HepG2 (cell line): ENCODE measurements around the gene TMCC2. TPM values are rescaled to one million over a fixed set of nuclear protein-coding genes. Genes with fewer than 3 reads are reported as not detected.
A peak's percentile ranks its signal among the peaks of the same experiment; 100 is the strongest.

Experiments used
- ATAC-seq: fragments of 200-7000 bp; cut with Tn5 transposase; 3 replicates; pipeline ENCODE4 v1.9.1; 2020; ENCODE audit warnings: mild to moderate bottlenecking, moderate library complexity
- BruUV-seq: library from RNA; stranded (reverse); fragments of 400-500 nt; replicated peaks from 2 replicates; lab custom pipeline; 2021; lab: Mats Ljungman, UMichigan
- CTCF ChIA-PET: fragments of 300-600 bp; formaldehyde crosslinking; extraction: SDS; loops from one replicate; lab custom pipeline; 2021; ENCODE audit warnings: low total read pairs, inconsistent platforms, low intra/inter-chr PET ratio; lab: Yijun Ruan, JAX
- POLR2A ChIA-PET: fragments of 350-600 bp; sonication (Branson Sonifier 250); formaldehyde crosslinking; loops from one replicate; lab custom pipeline; 2020; ENCODE audit warnings: antibody characterized with exemption, inconsistent platforms; lab: Yijun Ruan, JAX
- DNase-seq: peaks from one replicate; pipeline ENCODE4 v3.0.0-alpha.2; 2015; ENCODE audit warnings: low spot score
- FAIRE-seq: peaks from 3 replicates; lab custom pipeline; 2011; peaks lifted over from hg19 to GRCh38; lab: Jason Lieb, UNC
- H2AFZ ChIP-seq: one replicate; pipeline ENCODE4 v1.6.1; 2011; ENCODE audit warnings: low read length, inconsistent platforms
- H3K27ac ChIP-seq: fragments of 300-600 bp; 3 replicates; pipeline ENCODE4 v1.8.0; 2011; ENCODE audit warnings: mixed run types, mild to moderate bottlenecking, mixed read lengths, low read length, inconsistent platforms; ENCODE audit not compliant: insufficient read depth; ENCODE audit errors: extremely low read length
- H3K27me3 ChIP-seq, 2 experiments: fragments of 200-600 bp in 1 of 2; 2 replicates in 1 of 2; 3 replicates in 1 of 2; pipeline versions ENCODE4 v1.6.0 to v1.8.0; 2011; ENCODE audit warnings: low read length in 2 of 2, mild to moderate bottlenecking in 2 of 2, moderate library complexity in 2 of 2, inconsistent platforms in 1 of 2; ENCODE audit not compliant: insufficient read depth in 2 of 2, control insufficient read depth in 1 of 2
- H3K36me3 ChIP-seq, 2 experiments: fragments of 200-600 bp in 1 of 2; replicated peaks in 1 of 2; 2 replicates in 1 of 2; 3 replicates in 1 of 2; pipeline versions ENCODE4 v1.5.1 to v1.8.0; 2011; ENCODE audit warnings: low read length in 2 of 2, inconsistent platforms in 1 of 2; ENCODE audit not compliant: insufficient read depth in 2 of 2, control insufficient read depth in 1 of 2
- H3K4me1 ChIP-seq: 2 replicates; pipeline ENCODE4 v1.5.1; 2012; ENCODE audit warnings: low read length, inconsistent platforms; ENCODE audit not compliant: insufficient read depth
- H3K4me2 ChIP-seq: 2 replicates; pipeline ENCODE4 v1.6.0; 2011; ENCODE audit warnings: low read depth, low read length, inconsistent platforms
- H3K4me3 ChIP-seq, 3 experiments: fragments of 200-600 bp in 1 of 3; sonication (generic), shearing (Covaris generic) in 1 of 3; replicated peaks in 1 of 3; 2 replicates each; pipeline ENCODE4 v1.5.1; 2011 to 2016; ENCODE audit warnings: low read length in 3 of 3, inconsistent platforms in 2 of 3, low read depth in 2 of 3, mild to moderate bottlenecking in 2 of 3, control low read depth in 1 of 3, mixed read lengths in 1 of 3; ENCODE audit not compliant: insufficient read depth in 1 of 3
- H3K79me2 ChIP-seq: one replicate; pipeline ENCODE4 v1.6.1; 2011; ENCODE audit warnings: low read length, inconsistent platforms; ENCODE audit not compliant: insufficient read depth
- H3K9ac ChIP-seq: 2 replicates; pipeline ENCODE4 v1.6.0; 2011; ENCODE audit warnings: mild to moderate bottlenecking, low read depth, low read length, inconsistent platforms; ENCODE audit not compliant: insufficient read depth
- H3K9me3 ChIP-seq: 2 replicates; pipeline ENCODE4 v1.5.1; 2012; ENCODE audit warnings: mild to moderate bottlenecking, low read length
- H4K20me1 ChIP-seq: 2 replicates; pipeline ENCODE4 v1.6.0; 2011; ENCODE audit warnings: inconsistent platforms, mild to moderate bottlenecking, low read length, moderate library complexity; ENCODE audit not compliant: insufficient read depth
- ASH2L ChIP-seq: fragments of 300-600, 200-600 bp; sonication (generic); IDR thresholded peaks from 2 replicates; pipeline ENCODE4 v1.7.0; 2017; ENCODE audit warnings: low read depth, mild to moderate bottlenecking, moderate library complexity, mixed read lengths, low read length; ENCODE audit not compliant: insufficient read length
- CTCF ChIP-seq: sonication (generic); formaldehyde crosslinking; IDR thresholded peaks from 2 replicates; pipeline ENCODE4 v1.5.0; 2020; ENCODE audit warnings: mild to moderate bottlenecking, missing genetic modification reagents, moderate library complexity
- HNF1A ChIP-seq, 2 experiments: sonication (generic) in 1 of 2; formaldehyde crosslinking in 1 of 2; IDR thresholded peaks; 2 replicates each; pipeline versions ENCODE4 v1.4.0 to v1.6.1; 2016 to 2020; ENCODE audit warnings: borderline replicate concordance in 1 of 2, low read depth in 1 of 2, mild to moderate bottlenecking in 1 of 2, missing genetic modification reagents in 1 of 2
- KDM2A ChIP-seq: sonication (generic); formaldehyde crosslinking; IDR thresholded peaks from 2 replicates; pipeline ENCODE4 v1.4.0; 2020; ENCODE audit warnings: low read depth, missing genetic modification reagents, borderline replicate concordance
- NFKBIZ ChIP-seq: IDR thresholded peaks from 2 replicates; pipeline ENCODE4 v1.6.1; 2018; ENCODE audit warnings: missing genetic modification reagents, missing compliant biosample characterization
- ONECUT2 ChIP-seq: sonication (generic); formaldehyde crosslinking; IDR thresholded peaks from 2 replicates; pipeline ENCODE4 v1.4.0; 2020; ENCODE audit warnings: missing genetic modification reagents
- YY1 ChIP-seq: IDR thresholded peaks from 2 replicates; pipeline ENCODE4 v1.6.1; 2011; ENCODE audit warnings: low read length, low read depth, moderate library complexity, mild to moderate bottlenecking; ENCODE audit not compliant: insufficient read depth, insufficient replicate concordance
- ZFP36L1 ChIP-seq: sonication (generic); formaldehyde crosslinking; IDR thresholded peaks from 2 replicates; pipeline ENCODE4 v1.8.0; 2022; ENCODE audit warnings: mild to moderate bottlenecking, missing genetic modification reagents, moderate library complexity
- ZNF251 ChIP-seq: sonication (generic); formaldehyde crosslinking; IDR thresholded peaks from 2 replicates; pipeline ENCODE4 v1.9.0; 2021; ENCODE audit warnings: mild to moderate bottlenecking, missing genetic modification reagents
- ZNF550 ChIP-seq: sonication (generic); formaldehyde crosslinking; IDR thresholded peaks from 2 replicates; pipeline ENCODE4 v1.4.0; 2020; ENCODE audit warnings: mild to moderate bottlenecking, missing genetic modification reagents, borderline replicate concordance
- ZNF569 ChIP-seq: sonication (generic); formaldehyde crosslinking; IDR thresholded peaks from 2 replicates; pipeline ENCODE4 v1.5.0; 2020; ENCODE audit warnings: mild to moderate bottlenecking, missing genetic modification reagents, moderate library complexity, borderline replicate concordance
- WGBS: methylation state at CpG from one replicate; pipeline ENCODE4 v1.1.6; 2017; ENCODE audit warnings: low lambda C conversion rate; 5-methylcytosine and 5-hydroxymethylcytosine counted together
- in situ Hi-C: cut with HindIII; loops from 2 replicates; pipeline ENCODE4 v1.10.0; 2017; ENCODE audit warnings: low pct_unique_long_range_greater_than_20kb; ENCODE audit not compliant: extremely low pct_ligation_motif_present
- intact Hi-C: fragments of 100-400 bp; cut with micrococcal nuclease; formaldehyde crosslinking; loops from one replicate; pipeline ENCODE4 v1.10.0; 2022; ENCODE audit not compliant: unreplicated experiment
- polyA plus RNA-seq, 8 experiments: library from polyadenylated mRNA; depleted of rRNA in 3 of 8; stranded (reverse) in 7 of 8; unstranded in 1 of 8; fragments of >200 nt; fragmentation: Illumina TruSeq in 4 of 8; extraction: Trizol in 4 of 8; gene quantifications; 2 replicates each; pipeline versions ENCODE4 v1.2.1 to v1.2.3, GENCODE V29; 2011 to 2016; ENCODE audit warnings: low read depth in 4 of 8, missing spikeins in 1 of 8, mixed read lengths in 1 of 8; ENCODE audit not compliant: insufficient read depth in 1 of 8
- total RNA-seq, 5 experiments: library from RNA; depleted of rRNA; stranded (reverse); fragments of >200 nt; fragmentation: Illumina TruSeq; extraction: Trizol; gene quantifications; 2 replicates each; pipeline ENCODE4 v1.2.3, GENCODE V29; 2016; ENCODE audit warnings: low read depth in 1 of 5

TMCC2 gene
- total and polyA plus RNA-seq, 2 of the 13 experiments (the other 11 are each of a cell fraction or from before 2014, with no cell fraction given) = 0.12 to 0.24 TPM

GRCh38 chr1:205273551-205273982 is 45.8 kb downstream of the TMCC2 start (continued):
- TF ChIP-seq ZNF550 (no peak), ZFP36L1 (CRISPR knock-in tag) (peak; percentile 67; the same call in 1 of the 2 replicates), CTCF (peak; percentile 98)

GRCh38 chr1:205274041-205274691 is 46.4 kb downstream of the TMCC2 start:
- 14% methylated on average over 8 of the region's 8 CpGs for WGBS
- no peak for FAIRE-seq
- H3K9ac ChIP-seq = no peak overlapping the region
- H3K4me2 ChIP-seq = no peak overlapping the region; the same call in 1 of the 2 replicates
- H4K20me1 ChIP-seq = no peaks in the 10 kb centered on the region
- no peak overlapping the region for H2AFZ ChIP-seq
- peaks cover 32% of the 10 kb centered on the region for H3K4me1 ChIP-seq
- ChIA-PET CTCF (interaction anchor here (1.1 to 5.5 kb wide), 5 partner anchors 10 to 62 kb away, joined by 4 to 150 read pairs (median 6); partner anchors contain the start of gene NUAK2), POLR2A (interaction anchor here (1.0 to 3.3 kb wide), 7 partner anchors 10 to 50 kb away, joined by 3 to 32 read pairs (median 5); partner anchors contain the start of gene NUAK2)
- peaks cover 2 to 29% of the 10 kb centered on the region in 2 experiments; a peak in 4 of 5 replicates for H3K27me3 ChIP-seq
- intact Hi-C loops = loop anchor here (2.0 kb wide), 1 partner anchor 21 kb away; no protein-coding TSS in a partner anchor
- in situ Hi-C loops = loop anchor here (5.0 kb wide), 1 partner anchor 48 kb away; the partner anchor contains the start of gene NUAK2
- no peaks in the 10 kb centered on the region for H3K36me3 ChIP-seq
- H3K9me3 ChIP-seq = no peaks in the 10 kb centered on the region
- no peak overlapping the region for H3K4me3 ChIP-seq
- no peak overlapping the region for H3K27ac ChIP-seq
- DNase-seq = peak; percentile 46
- H3K79me2 ChIP-seq = no peaks in the 10 kb centered on the region
- BruUV-seq = no TSS peak
- peak; percentile 30 for ATAC-seq
- 0 out of 2 replicates have a peak, but pooled peaks have one; percentile 5 for TF ChIP-seq NFKBIZ (CRISPR knock-in tag)
- no peak for TF ChIP-seq YY1
- no peak for TF ChIP-seq ONECUT2 (CRISPR knock-in tag)
- TF ChIP-seq ZNF569 = no peak
- TF ChIP-seq ZNF251 (CRISPR knock-in tag) = no peak
- TF ChIP-seq KDM2A (CRISPR knock-in tag) = no peak
- no peak for TF ChIP-seq HNF1A (IDR thresholded peaks at IDR 0.05; ENCODE audit: low read depth)
- TF ChIP-seq HNF1A (CRISPR knock-in tag; IDR thresholded peaks at IDR 0.05; ENCODE audit: borderline replicate concordance) = no peak
- TF ChIP-seq ASH2L = no peak
